Measurements from ENCODE around the gene CAMKK2. TPM values are rescaled to one million over a fixed set of nuclear protein-coding genes. Genes with fewer than 3 reads are reported as not detected.
A peak's percentile ranks its signal among the peaks of the same experiment; 100 is the strongest.

Gene CAMKK2
- polyA plus RNA-seq, 1 of the 3 experiments (the other 2 are of a cell fraction), result 23.6 TPM

DNA sequence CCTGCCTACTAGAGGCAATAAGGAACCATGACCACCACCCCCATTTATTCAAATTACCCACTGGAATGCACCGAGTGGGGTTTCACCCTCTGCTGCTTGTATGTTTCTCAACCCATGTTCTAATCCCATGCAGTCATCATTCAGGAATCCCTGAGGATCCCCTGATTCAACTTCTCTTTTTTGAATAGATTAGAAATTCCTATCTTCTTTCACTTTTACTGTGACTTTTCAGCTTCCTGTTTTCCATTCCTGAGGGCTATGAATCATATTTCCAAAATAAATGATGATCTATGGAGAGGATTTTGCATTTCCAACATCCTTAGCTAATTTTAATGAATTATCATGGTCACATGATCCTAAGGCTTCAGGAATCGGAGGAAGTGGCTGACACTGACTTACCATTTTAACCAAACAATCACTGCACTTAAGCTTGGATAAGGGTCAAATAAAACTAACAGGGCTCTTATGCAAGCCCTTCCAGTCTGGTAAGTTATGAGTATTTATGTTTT lies 105.9 kb downstream of the CAMKK2 start (continued):
- TF ChIP-seq, protein P1, sequence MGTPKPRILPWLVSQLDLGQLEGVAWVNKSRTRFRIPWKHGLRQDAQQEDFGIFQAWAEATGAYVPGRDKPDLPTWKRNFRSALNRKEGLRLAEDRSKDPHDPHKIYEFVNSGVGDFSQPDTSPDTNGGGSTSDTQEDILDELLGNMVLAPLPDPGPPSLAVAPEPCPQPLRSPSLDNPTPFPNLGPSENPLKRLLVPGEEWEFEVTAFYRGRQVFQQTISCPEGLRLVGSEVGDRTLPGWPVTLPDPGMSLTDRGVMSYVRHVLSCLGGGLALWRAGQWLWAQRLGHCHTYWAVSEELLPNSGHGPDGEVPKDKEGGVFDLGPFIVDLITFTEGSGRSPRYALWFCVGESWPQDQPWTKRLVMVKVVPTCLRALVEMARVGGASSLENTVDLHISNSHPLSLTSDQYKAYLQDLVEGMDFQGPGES (IDR thresholded peaks at IDR 0.05; ENCODE audit: low read depth, low read length), result no peak
- TF ChIP-seq, protein P2, sequence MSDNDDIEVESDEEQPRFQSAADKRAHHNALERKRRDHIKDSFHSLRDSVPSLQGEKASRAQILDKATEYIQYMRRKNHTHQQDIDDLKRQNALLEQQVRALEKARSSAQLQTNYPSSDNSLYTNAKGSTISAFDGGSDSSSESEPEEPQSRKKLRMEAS (IDR thresholded peaks at IDR 0.05; ENCODE audit: low read depth), result no peak
- TF ChIP-seq GATA2 (CRISPR knock-in tag; IDR thresholded peaks at IDR 0.05) (no peak), ELF1 (IDR thresholded peaks at IDR 0.05) (no peak), MXI1 (IDR thresholded peaks at IDR 0.05; ENCODE audit: low read depth, low read length) (no peak), FOSL2 (IDR thresholded peaks at IDR 0.05; ENCODE audit: borderline replicate concordance, low read depth) (peak; percentile 72), SIN3A (IDR thresholded peaks at IDR 0.05; ENCODE audit: borderline replicate concordance, low read depth, low read length) (no peak), RAD21 (IDR thresholded peaks at IDR 0.05; ENCODE audit: low read length) (no peak), RFX5 (IDR thresholded peaks at IDR 0.05; ENCODE audit: low read length) (no peak), NFIC (IDR thresholded peaks at IDR 0.05; ENCODE audit: borderline replicate concordance) (no peak; the same call in 1 of the 2 replicates), GABPA (IDR thresholded peaks at IDR 0.05; ENCODE audit: low read depth) (no peak), ZBTB33 (IDR thresholded peaks at IDR 0.05; ENCODE audit: borderline replicate concordance, low read depth) (no peak), SMC3 (IDR thresholded peaks at IDR 0.05; ENCODE audit: low read depth, low read length) (no peak), TCF12 (IDR thresholded peaks at IDR 0.05) (peak; percentile 44), POLR2AphosphoS5 (IDR thresholded peaks at IDR 0.05; ENCODE audit: low read depth, low read length) (peak; percentile 17; the same call in 1 of the 2 replicates), TEAD4 (IDR thresholded peaks at IDR 0.05; ENCODE audit: borderline replicate concordance, insufficient read depth) (0 out of 2 replicates have a peak, but pooled peaks have one; percentile 53), FOXJ3 (CRISPR knock-in tag; IDR thresholded peaks at IDR 0.05) (no peak)
- TF ChIP-seq, protein P3, sequence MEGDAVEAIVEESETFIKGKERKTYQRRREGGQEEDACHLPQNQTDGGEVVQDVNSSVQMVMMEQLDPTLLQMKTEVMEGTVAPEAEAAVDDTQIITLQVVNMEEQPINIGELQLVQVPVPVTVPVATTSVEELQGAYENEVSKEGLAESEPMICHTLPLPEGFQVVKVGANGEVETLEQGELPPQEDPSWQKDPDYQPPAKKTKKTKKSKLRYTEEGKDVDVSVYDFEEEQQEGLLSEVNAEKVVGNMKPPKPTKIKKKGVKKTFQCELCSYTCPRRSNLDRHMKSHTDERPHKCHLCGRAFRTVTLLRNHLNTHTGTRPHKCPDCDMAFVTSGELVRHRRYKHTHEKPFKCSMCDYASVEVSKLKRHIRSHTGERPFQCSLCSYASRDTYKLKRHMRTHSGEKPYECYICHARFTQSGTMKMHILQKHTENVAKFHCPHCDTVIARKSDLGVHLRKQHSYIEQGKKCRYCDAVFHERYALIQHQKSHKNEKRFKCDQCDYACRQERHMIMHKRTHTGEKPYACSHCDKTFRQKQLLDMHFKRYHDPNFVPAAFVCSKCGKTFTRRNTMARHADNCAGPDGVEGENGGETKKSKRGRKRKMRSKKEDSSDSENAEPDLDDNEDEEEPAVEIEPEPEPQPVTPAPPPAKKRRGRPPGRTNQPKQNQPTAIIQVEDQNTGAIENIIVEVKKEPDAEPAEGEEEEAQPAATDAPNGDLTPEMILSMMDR (IDR thresholded peaks at IDR 0.05), result no peak
- TF ChIP-seq, protein P4, sequence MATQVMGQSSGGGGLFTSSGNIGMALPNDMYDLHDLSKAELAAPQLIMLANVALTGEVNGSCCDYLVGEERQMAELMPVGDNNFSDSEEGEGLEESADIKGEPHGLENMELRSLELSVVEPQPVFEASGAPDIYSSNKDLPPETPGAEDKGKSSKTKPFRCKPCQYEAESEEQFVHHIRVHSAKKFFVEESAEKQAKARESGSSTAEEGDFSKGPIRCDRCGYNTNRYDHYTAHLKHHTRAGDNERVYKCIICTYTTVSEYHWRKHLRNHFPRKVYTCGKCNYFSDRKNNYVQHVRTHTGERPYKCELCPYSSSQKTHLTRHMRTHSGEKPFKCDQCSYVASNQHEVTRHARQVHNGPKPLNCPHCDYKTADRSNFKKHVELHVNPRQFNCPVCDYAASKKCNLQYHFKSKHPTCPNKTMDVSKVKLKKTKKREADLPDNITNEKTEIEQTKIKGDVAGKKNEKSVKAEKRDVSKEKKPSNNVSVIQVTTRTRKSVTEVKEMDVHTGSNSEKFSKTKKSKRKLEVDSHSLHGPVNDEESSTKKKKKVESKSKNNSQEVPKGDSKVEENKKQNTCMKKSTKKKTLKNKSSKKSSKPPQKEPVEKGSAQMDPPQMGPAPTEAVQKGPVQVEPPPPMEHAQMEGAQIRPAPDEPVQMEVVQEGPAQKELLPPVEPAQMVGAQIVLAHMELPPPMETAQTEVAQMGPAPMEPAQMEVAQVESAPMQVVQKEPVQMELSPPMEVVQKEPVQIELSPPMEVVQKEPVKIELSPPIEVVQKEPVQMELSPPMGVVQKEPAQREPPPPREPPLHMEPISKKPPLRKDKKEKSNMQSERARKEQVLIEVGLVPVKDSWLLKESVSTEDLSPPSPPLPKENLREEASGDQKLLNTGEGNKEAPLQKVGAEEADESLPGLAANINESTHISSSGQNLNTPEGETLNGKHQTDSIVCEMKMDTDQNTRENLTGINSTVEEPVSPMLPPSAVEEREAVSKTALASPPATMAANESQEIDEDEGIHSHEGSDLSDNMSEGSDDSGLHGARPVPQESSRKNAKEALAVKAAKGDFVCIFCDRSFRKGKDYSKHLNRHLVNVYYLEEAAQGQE (IDR thresholded peaks at IDR 0.05; ENCODE audit: low read depth, low read length), result no peak
